ENCODE data around the gene PLAGL2.

DNA sequence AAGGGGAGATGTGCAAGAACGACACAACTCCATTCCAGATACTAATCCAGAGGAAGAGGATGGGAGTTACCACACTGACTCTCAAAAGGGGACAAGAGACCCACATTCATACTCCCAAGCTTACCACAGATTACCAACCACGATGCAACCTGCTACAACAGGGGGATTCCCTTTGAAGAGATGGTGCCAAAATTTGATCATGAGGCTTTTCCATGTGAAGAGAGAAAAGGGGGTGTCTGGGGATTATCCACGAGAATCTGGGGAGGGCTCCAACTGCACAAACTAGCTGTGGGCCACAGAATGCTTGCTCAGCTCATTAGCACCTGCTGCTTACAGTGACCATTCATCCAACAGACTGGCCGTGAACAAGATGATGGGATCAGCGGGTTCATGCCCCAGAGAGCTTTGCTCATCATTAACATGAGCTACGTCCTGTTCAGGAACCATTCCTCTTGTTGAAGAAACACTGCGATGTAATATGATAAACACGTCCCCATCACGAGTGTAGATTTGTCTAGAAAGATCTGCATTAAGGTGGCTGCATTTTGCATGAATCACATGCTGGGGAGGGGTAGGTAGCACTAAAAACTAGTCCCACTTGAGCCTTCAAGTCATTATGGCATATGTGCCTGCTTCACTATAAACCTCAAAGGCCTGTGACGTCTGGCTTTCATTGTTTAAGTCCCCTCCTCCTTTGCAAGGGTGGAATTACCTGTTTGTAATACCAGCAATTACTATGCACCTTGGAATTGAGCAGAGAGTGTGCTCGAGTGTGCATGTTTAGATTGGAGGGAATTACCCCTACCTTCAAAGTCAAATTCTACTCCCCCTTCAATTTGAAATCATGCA, 4.0 kb downstream of the PLAGL2 start:
- no peak for TF ChIP-seq POLR2A (IDR thresholded peaks at IDR 0.05)
- TF ChIP-seq, protein P1, sequence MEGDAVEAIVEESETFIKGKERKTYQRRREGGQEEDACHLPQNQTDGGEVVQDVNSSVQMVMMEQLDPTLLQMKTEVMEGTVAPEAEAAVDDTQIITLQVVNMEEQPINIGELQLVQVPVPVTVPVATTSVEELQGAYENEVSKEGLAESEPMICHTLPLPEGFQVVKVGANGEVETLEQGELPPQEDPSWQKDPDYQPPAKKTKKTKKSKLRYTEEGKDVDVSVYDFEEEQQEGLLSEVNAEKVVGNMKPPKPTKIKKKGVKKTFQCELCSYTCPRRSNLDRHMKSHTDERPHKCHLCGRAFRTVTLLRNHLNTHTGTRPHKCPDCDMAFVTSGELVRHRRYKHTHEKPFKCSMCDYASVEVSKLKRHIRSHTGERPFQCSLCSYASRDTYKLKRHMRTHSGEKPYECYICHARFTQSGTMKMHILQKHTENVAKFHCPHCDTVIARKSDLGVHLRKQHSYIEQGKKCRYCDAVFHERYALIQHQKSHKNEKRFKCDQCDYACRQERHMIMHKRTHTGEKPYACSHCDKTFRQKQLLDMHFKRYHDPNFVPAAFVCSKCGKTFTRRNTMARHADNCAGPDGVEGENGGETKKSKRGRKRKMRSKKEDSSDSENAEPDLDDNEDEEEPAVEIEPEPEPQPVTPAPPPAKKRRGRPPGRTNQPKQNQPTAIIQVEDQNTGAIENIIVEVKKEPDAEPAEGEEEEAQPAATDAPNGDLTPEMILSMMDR (IDR thresholded peaks at IDR 0.05): no peak
- no peak for TF ChIP-seq POLR2AphosphoS5 (IDR thresholded peaks at IDR 0.05)

Data from breast epithelium (tissue), 3 donors.